ENCODE results near the gene SAYSD1.

Gene SAYSD1

DNA sequence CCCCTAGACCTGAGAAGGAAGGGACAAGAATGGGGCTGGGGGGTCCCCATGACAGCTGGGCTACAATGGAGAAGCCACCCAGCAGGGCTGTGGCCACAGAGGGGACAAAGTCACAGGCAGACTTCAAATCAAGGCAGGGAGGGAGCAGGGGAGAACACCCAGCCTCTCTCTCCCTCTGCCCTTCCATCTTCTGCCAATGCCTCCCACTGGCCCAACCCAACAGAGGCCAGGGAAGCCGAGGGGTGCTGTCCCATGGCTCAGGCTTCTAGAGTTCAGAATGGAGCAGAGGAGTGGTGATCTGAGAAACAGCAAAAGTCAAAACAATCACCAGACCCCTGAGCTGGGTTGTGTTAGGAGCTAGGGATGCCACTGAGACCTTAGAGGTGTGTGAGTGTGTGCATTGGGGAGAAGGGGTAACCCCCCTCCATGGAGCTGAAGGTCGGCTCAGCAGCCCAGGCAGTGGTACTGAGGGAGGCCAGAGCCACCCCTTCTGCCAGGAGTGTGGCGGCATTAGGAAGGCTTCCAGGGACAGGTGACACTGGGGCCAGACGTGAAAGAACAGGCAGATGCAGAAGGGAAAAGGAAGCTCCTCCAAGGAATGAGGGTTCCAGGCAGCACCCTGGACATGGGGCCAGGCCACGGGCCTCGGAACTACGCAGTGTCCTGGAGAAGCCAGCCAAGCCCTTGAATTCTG is 54.4 kb downstream of the SAYSD1 start:
- no peak for TF ChIP-seq POLR2AphosphoS5 (IDR thresholded peaks at IDR 0.05; ENCODE audit: low read depth, low read length)
- TF ChIP-seq REST (IDR thresholded peaks at IDR 0.05; ENCODE audit: insufficient read depth in 1 of 2, low read depth in 2 of 2, low read length in 2 of 2): no peak
- no peak for TF ChIP-seq FOXP2 (optimal IDR thresholded peaks at IDR 0.05; ENCODE audit: borderline replicate concordance, extremely low read depth, extremely low read length, insufficient read depth)
- no peak for TF ChIP-seq SIN3A (IDR thresholded peaks at IDR 0.05; ENCODE audit: borderline replicate concordance, insufficient read depth, low read length)
- no peak for TF ChIP-seq TAF1 (IDR thresholded peaks at IDR 0.05; ENCODE audit: borderline replicate concordance, insufficient read depth, low read length)

- no peak for TF ChIP-seq REST (IDR thresholded peaks at IDR 0.05; ENCODE audit: insufficient read depth in 1 of 2, low read depth in 2 of 2, low read length in 2 of 2)
- TF ChIP-seq TAF1 (IDR thresholded peaks at IDR 0.05; ENCODE audit: borderline replicate concordance, insufficient read depth, low read length): no peak
- TF ChIP-seq SIN3A (IDR thresholded peaks at IDR 0.05; ENCODE audit: borderline replicate concordance, insufficient read depth, low read length): no peak
- no peak for TF ChIP-seq FOXP2 (optimal IDR thresholded peaks at IDR 0.05; ENCODE audit: borderline replicate concordance, extremely low read depth, extremely low read length, insufficient read depth)
- no peak for TF ChIP-seq POLR2AphosphoS5 (IDR thresholded peaks at IDR 0.05; ENCODE audit: low read depth, low read length)
Observed at GRCh38 chr6:39059496-39060310, 55.3 kb downstream of the SAYSD1 start.

GRCh38 chr6:39058471-39059147 is 56.4 kb downstream of the SAYSD1 start:
- TF ChIP-seq SIN3A (IDR thresholded peaks at IDR 0.05; ENCODE audit: borderline replicate concordance, insufficient read depth, low read length): no peak

GRCh38 chr6:39057251-39058155 is 57.5 kb downstream of the SAYSD1 start:
- TF ChIP-seq TAF1 (IDR thresholded peaks at IDR 0.05; ENCODE audit: borderline replicate concordance, insufficient read depth, low read length) (no peak), SIN3A (IDR thresholded peaks at IDR 0.05; ENCODE audit: borderline replicate concordance, insufficient read depth, low read length) (no peak), REST (IDR thresholded peaks at IDR 0.05; ENCODE audit: insufficient read depth in 1 of 2, low read depth in 2 of 2, low read length in 2 of 2) (no peak), POLR2AphosphoS5 (IDR thresholded peaks at IDR 0.05; ENCODE audit: low read depth, low read length) (no peak), FOXP2 (optimal IDR thresholded peaks at IDR 0.05; ENCODE audit: borderline replicate concordance, extremely low read depth, extremely low read length, insufficient read depth) (no peak)

DNA sequence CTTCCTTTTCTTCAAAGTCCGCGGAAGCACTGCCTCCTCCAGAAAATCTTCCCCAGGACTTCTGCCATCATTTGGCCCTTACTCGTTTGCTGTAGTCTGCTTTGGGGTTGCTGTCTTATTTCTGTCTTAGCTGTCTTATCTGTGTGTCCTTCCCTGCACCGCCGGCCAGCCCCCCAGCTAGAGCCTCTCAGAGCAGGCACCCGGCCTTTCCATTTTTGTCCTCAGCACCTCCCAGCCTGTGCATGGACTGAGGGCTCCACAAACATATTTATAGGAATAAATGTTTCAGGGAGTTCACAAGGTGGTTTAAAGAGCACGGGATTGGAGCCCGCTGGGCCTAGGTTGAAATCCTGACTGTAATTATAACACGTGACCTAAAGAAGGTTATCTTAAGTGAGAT is 58.3 kb downstream of the SAYSD1 start:
- TF ChIP-seq REST (IDR thresholded peaks at IDR 0.05; ENCODE audit: insufficient read depth in 1 of 2, low read depth in 2 of 2, low read length in 2 of 2): no peak

All from PFSK-1 (cell line).